SIG-M5 (cell line): Measurements from ENCODE around the gene RASSF1.
"Not testable (repeated sequence)": the region's sequence is repeated elsewhere in the genome, so short reads cannot be mapped to it uniquely, and the experiment has no call there.

Experiments used
- DNase-seq: peaks from one replicate; lab custom pipeline; 2025; lab: John Stamatoyannopoulos, UW

RASSF1 gene

GRCh38 chr3:50323614-50324199 is 16.9 kb downstream of the RASSF1 start:
- DNase-seq, result no peak

DNA sequence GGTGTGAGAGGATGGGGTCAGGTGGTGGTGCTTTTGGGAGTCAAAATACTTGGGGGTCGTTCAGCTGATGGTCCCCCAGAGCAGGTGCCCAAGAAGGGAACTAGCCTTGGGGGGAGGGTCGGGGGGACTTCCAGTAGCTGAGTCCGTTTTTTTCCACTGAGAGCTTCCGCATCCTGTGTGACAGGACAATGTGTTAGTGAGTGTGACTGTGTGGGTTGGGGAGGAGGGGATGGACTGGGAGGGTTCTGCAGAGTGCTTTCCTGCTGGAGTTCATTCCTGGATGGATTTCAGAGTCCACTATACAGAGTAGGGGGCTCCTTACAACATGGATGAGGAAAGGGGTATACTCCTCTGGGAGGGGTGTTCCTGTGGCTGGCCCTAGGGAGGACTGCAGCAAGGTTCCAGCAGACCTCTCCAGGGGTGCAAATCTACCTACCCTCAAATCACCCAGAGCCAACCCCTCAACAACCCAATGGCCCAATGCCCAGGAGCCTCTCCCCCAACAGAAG is 17.5 kb downstream of the RASSF1 start:
- no peak for DNase-seq

GRCh38 chr3:50322386-50323091 is 18.1 kb downstream of the RASSF1 start, which contains the start of gene HYAL2:
HYAL2 (minus strand) TSS chr3:50322745; CDS start chr3:50320489, 2,256 bp downstream.
- no peak for DNase-seq

GRCh38 chr3:50322115-50322385 is 18.6 kb downstream of the RASSF1 start:
- DNase-seq, result no peak

- DNase-seq, result peak; percentile 37
Observed at GRCh38 chr3:50321336-50322114, 19.1 kb downstream of the RASSF1 start.

DNA sequence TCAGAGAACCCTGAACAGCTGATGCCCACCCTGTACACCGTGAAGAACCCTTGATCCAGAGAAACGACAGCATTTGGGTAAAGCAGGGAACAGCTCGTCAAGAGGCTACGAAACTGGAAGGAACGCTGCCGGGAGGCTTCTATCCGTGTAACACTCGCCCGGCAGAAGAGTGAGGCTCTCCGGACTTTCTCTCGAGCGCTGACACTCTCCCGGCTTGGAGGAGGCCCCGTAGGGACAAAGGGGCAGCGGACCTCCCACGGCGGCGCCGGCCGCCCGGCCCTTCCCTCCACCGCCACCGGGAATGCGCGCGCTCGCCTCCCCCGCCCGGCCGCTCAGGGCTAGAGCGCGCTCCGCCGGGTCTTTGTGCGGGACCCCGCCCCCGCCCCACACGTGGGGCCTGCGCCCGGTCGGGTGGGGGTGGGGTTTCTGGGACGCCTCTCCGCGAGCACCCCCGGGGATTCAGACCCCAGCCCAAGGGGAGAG is 19.7 kb downstream of the RASSF1 start:
- no peak for DNase-seq

DNA sequence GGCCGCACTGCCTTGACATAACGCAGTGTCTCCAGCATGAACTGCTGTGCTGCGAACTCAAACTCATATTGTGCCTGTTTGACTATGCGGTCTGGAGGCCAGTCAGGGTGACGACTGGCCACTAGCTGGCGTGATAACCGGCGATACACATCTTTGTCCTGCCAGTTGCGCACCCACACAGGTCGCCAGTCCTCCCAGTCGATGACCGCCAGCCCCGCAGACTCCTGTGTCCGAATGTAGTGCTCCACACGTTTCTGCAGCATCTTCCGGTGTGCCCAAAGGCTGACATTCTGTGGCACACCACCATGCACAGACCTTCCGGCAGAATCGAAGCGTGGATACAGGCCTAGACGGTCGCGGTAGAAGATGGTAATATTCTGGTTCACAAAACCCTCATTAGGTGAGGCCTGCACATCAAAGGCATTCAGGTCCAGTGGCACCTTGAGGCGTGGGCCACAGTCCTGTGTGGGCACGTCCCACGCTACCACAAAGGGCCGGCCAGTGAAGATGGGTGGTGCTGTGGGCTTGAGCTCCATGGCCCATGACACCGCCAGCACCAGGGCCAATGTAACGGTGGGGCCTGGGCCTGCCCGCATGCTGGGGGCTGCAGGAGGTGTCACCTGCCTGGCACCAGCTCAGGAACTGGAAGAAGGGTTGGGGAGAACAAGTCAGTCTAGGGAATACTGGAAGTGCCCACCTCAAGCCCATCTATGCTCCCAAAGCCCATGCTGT is 20.6 kb downstream of the RASSF1 start:
- DNase-seq, result no peak

- DNase-seq, result no peak
Observed at GRCh38 chr3:50319181-50319893, 21.3 kb downstream of the RASSF1 start.

DNA sequence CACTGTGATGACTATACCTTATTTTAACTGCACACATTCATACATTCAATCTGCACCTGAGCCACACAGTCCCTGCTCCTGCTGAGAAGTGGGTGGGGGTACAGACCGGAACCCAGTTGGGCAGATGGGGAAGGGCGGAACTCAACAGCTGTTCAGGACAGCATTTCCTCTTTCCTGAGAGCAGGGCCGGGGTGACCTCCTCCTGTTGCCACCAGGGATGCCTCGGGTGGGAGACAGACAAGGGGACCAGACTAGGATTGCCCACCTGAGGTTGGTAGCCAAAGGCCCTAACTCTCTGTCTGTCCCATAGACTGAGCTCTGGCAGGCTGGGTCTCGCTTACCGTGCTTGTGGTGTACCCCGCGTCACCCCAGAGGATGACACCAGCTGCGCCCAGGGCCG is 22.0 kb downstream of the RASSF1 start:
- DNase-seq, result no peak

DNA sequence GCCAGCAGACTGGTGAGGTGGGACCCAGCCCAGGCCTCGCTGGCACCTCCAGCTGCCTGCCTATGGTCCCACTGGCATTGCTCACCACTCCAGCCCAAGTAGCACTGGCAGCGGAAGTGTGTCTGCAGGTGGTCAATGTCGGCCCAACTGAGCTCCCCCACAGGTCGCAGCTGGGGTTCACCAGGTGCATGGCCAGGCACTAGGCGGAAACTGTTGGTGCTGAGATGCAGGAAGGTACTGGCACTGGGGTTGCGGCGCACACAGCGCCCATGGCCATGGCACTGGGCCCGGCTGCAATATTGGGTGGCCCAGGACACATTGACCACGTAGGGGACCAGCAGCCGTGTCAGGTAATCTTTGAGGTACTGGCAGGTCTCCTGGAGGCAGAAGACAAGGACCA is 22.5 kb downstream of the RASSF1 start:
- DNase-seq, result no peak

DNA sequence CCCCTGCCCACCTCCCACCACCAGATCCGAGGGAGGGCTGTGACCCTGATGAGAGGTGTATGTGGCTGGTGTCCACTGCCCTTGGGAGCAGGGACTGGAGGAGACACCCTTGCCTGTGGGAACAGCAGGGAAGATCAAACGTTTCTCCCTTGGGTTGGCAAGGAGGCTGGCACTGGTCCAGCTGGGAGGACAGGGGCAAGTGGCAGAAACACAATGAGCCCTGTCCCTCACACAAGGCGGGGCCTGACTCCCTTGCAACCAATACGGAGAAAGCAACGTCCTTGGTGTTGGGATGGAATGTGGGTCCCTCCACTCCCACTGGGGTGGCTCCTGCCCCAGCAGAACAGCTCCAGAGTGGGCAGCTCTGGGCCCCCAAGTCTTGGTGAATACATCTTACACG is 23.3 kb downstream of the RASSF1 start:
- no peak for DNase-seq

DNA sequence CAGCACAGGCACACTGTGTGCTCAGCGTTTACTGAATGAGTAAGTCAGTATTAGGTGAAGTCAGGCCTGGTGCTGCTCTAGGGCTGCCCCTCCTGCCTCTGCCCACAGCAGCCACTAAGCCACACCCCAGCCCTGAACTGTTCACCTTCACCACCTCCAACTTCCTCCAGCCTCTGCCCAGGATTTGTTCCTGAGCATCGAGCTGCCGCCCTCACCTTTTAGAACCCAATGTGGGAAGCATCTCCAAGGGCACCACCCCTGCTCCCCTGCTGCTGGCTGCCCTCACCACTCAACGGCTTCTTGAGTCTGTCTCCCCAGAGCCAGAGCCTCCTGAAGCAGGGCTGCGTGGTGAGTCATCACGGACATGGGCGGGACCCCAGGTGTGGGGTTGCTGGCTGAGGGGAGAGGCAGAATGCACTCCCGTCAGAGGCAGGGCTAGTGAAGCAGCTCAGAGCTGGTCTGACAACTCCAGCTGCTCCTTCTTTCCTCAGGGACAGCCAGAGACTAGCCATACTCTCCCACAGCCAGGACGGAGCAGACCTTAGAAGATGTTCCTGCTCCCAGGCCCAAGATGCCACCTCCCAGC is 23.9 kb downstream of the RASSF1 start:
- no peak for DNase-seq

GRCh38 chr3:50314816-50315215 is 25.8 kb downstream of the RASSF1 start:
- DNase-seq, result no peak

DNA sequence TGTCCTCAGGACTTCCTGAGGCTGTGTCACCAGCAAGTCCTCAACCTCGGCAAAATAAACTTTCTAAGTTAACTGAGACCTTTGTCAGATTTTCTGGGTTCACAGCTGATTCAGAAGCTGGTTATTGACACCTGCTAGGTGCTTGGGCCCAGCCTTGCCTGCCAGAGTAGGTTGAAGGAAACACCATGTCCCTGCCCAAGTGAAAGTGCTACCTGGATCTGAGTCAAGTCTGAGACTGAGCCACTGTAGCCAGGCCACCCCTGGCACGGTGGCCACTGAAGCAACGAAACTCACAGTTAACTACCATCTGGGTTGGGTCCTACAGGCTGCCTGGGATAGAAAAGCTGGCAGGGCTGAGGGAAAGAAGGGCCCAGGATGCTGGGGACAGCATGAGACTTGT is 26.3 kb downstream of the RASSF1 start:
- no peak for DNase-seq

DNA sequence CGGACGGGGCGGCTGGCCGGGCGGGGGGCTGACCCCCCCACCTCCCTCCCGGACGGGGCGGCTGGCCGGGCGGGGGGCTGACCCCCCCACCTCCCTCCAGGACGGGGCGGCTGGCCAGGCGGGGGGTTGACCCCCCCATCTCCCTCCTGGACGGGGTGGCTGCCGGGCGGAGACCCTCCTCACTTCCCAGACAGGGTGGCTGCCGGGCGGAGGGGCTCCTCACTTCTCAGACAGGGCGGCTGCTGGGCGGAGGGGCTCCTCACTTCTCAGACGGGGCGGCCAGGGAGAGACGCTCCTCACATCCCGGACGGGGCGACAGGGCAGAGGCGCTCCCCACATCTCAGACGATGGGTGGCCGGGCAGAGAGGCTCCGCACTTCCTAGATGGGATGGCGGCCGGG is 28.6 kb downstream of the RASSF1 start:
- not testable (repeated sequence) for DNase-seq

DNA sequence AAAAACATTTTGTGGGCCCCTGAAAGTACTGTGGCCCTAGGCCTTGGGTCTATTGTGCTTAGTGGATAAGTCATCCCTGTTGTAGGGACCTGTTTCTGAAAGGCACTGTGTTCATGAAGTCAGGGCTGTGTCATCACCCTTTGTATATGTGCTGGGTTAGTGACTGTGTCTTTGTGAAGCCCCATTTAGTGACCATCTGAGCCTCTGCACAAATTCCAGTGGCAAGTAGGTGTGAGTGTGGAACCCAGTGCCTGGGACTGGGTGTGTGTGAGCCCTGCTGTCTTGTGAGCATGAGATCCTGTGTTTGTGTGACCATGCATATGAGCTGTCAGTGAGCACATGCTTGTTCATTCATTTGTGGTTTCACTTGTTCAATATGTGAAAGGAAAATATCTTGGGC is 36.0 kb downstream of the RASSF1 start:
- DNase-seq, result no peak

- no peak for DNase-seq
Observed at GRCh38 chr3:50303013-50303815, 37.4 kb downstream of the RASSF1 start, which contains the start of gene HYAL1. HYAL1 (minus strand) TSS chr3:50303574; CDS start chr3:50302956, 618 bp downstream.

GRCh38 chr3:50302095-50303012 is 38.3 kb downstream of the RASSF1 start:
- DNase-seq, result no peak

DNA sequence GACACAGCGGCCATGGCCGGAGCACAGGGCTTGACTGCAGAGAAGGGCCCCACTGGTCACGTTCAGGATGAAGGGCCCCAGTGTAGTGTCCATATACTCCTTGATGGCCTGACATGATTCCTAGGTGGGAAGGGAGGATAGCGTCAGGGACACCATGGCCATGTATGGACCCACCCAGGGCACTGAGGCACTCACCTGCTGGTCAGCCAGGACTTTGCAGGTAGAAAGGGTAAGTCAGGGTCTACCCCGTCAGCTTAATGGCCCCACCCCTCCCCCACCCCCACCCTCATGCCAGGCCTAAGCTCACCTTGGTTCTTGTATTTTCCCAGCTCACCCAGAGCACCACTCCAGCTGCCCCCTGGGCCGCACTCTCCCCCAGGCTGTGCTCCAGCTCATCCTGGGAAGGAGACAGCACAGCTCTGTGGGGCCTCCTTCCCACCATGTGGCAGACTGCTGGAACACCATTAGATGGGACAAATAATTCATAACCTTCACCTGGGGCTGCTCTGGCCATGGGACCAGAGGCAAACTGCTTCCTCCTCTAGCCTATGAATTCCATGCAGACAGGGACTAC is 39.9 kb downstream of the RASSF1 start:
- no peak for DNase-seq
